Tibial nerve (tissue), 4 donors: ENCODE results near the gene LMX1B.

ENCODE experiments used
- EP300 ChIP-seq, 2 donors: sonication (generic); formaldehyde crosslinking; IDR thresholded peaks; one replicate each; pipeline ENCODE4 v1.6.1; 2017; ENCODE audit warnings: antibody characterized with exemption in 2 of 2, mild to moderate bottlenecking in 1 of 2
- POLR2A ChIP-seq, 2 donors: fragments of 450-650 bp; IDR thresholded peaks; one replicate each; pipeline ENCODE4 v1.6.1; 2017; ENCODE audit warnings: antibody characterized with exemption in 2 of 2, mild to moderate bottlenecking in 2 of 2, moderate library complexity in 2 of 2
- TF ChIP-seq, protein P1 (sequence below), 5 experiments: fragments of 200-600 bp in 3 of 5; fragments of 450-650 bp in 2 of 5; sonication (generic) in 3 of 5; IDR thresholded peaks; one replicate each; pipeline ENCODE4 v1.5.1; 2016 to 2019; ENCODE audit warnings: antibody characterized with exemption in 5 of 5, mild to moderate bottlenecking in 3 of 5, moderate library complexity in 2 of 5

- TF ChIP-seq EP300 (IDR thresholded peaks at IDR 0.05) (no peak), POLR2A (IDR thresholded peaks at IDR 0.05) (no peak)
- TF ChIP-seq, protein P1, sequence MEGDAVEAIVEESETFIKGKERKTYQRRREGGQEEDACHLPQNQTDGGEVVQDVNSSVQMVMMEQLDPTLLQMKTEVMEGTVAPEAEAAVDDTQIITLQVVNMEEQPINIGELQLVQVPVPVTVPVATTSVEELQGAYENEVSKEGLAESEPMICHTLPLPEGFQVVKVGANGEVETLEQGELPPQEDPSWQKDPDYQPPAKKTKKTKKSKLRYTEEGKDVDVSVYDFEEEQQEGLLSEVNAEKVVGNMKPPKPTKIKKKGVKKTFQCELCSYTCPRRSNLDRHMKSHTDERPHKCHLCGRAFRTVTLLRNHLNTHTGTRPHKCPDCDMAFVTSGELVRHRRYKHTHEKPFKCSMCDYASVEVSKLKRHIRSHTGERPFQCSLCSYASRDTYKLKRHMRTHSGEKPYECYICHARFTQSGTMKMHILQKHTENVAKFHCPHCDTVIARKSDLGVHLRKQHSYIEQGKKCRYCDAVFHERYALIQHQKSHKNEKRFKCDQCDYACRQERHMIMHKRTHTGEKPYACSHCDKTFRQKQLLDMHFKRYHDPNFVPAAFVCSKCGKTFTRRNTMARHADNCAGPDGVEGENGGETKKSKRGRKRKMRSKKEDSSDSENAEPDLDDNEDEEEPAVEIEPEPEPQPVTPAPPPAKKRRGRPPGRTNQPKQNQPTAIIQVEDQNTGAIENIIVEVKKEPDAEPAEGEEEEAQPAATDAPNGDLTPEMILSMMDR (IDR thresholded peaks at IDR 0.05), result no peak
Measured at GRCh38 chr9:126683698-126684044, 69.9 kb downstream of the LMX1B start.
